Dendritic cell treated with granulocyte-macrophage colony-stimulating factor and Interleukin-4, amounts not matched to agents 40 ng/mL and 50 ng/mL, for 4 days (primary cell): Measurements from ENCODE around the gene RP2.
A peak's percentile ranks its signal among the peaks of the same experiment; 100 is the strongest.

Experiments used
- H3K27ac Mint-ChIP-seq: one replicate; pipeline ENCODE4 v1.8.0; 2022; ENCODE audit warnings: mild to moderate bottlenecking, mixed read lengths
- H3K27me3 Mint-ChIP-seq: one replicate; pipeline ENCODE4 v1.8.0; 2022; ENCODE audit warnings: mild to moderate bottlenecking, mixed read lengths
- H3K36me3 Mint-ChIP-seq: one replicate; pipeline ENCODE4 v1.8.0; 2022; ENCODE audit warnings: low read depth, mixed read lengths
- H3K4me1 Mint-ChIP-seq: one replicate; pipeline ENCODE4 v1.8.0; 2022; ENCODE audit warnings: low read depth, mixed read lengths
- H3K4me3 Mint-ChIP-seq: one replicate; pipeline ENCODE4 v1.8.0; 2022; ENCODE audit warnings: mild to moderate bottlenecking, moderate library complexity, mixed read lengths
- H3K9me3 Mint-ChIP-seq: one replicate; pipeline ENCODE4 v1.8.0; 2022; ENCODE audit warnings: mixed read lengths
- intact Hi-C: fragments of 100-400 bp; cut with micrococcal nuclease; formaldehyde crosslinking; loops from one replicate; pipeline ENCODE4 v1.15.0; 2022

Gene RP2

GRCh38 chrX:46823481-46823880 lies 13.4 kb upstream of the RP2 start:
- Mint-ChIP-seq H3K36me3 (no peaks in the 10 kb centered on the region), H3K4me1 (peaks cover 5% of the 10 kb centered on the region), H3K4me3 (no peak overlapping the region), H3K27me3 (no peaks in the 10 kb centered on the region), H3K27ac (no peak overlapping the region), H3K9me3 (peaks cover 9% of the 10 kb centered on the region)
- intact Hi-C loops = no loop called here

- Mint-ChIP-seq H3K27me3 (no peaks in the 10 kb centered on the region), H3K4me1 (peaks cover 17% of the 10 kb centered on the region), H3K27ac (no peak overlapping the region), H3K9me3 (no peaks in the 10 kb centered on the region), H3K36me3 (peaks cover 2% of the 10 kb centered on the region), H3K4me3 (no peak overlapping the region)
- intact Hi-C loops = no loop called here
Observed at GRCh38 chrX:46831765-46832327, 5.0 kb upstream of the RP2 start.

DNA sequence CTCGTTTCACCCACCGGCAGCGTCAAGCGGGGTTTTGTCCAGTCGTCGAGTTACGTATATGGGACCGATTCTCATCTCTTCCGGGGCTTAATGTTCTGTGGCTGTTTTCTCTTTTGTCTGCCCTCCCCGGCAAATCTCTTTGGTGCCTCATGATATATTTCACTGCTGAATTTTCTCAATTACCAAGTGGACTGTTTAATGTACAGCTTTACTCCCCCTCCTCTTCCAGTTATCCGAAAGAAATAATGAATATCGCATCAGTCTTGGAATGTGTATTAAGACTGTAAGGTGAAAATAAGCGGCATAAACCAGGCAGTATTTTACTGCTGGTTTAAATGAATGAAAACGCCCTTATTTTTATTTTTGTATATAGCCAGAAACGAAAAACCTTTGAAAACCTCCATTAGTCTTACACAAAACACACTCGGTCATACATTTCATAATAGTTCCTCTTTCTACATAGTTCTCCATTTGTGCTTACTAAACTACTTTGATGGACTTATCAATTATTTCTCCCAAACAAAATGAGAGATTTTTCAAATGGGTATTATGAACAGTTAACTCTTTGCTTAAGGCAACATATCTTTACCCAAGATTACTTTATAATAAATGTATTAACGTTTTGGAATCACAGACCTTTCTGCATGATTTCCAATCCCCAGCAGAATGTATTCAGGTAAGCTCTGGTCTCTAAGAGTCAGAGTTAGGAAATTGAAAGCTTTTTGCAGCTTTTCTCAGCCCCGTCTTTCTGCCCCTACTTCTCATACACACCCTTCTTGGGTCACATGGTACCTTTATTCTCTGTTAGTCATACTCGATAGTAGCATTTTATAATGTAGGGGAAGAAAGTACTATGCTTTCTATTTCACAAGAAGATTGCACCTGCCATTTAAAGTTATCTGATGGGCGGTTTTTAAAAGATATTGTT lies 979 bp downstream of the RP2 start:
- no peaks in the 10 kb centered on the region for H3K27me3 Mint-ChIP-seq
- H3K4me3 Mint-ChIP-seq = peak overlapping the region; percentile 99
- H3K27ac Mint-ChIP-seq = peak overlapping the region; percentile 98
- intact Hi-C loops = loop anchor here (2.0 kb wide), 1 partner anchor 25 kb away; no protein-coding TSS in a partner anchor
- H3K9me3 Mint-ChIP-seq = no peaks in the 10 kb centered on the region
- peaks cover 13% of the 10 kb centered on the region for H3K36me3 Mint-ChIP-seq
- peaks cover 10% of the 10 kb centered on the region for H3K4me1 Mint-ChIP-seq

- H3K4me3 Mint-ChIP-seq = peak overlapping the region; percentile 99
- peaks cover 13% of the 10 kb centered on the region for H3K36me3 Mint-ChIP-seq
- intact Hi-C loops = loop anchor here (2.0 kb wide), 1 partner anchor 24 kb away; no protein-coding TSS in a partner anchor
- H3K9me3 Mint-ChIP-seq = no peaks in the 10 kb centered on the region
- peaks cover 5% of the 10 kb centered on the region for H3K4me1 Mint-ChIP-seq
- H3K27me3 Mint-ChIP-seq = no peaks in the 10 kb centered on the region
- H3K27ac Mint-ChIP-seq = no peak overlapping the region
Observed at GRCh38 chrX:46838486-46838870, 1.6 kb downstream of the RP2 start.

GRCh38 chrX:46838974-46839480 lies 2.2 kb downstream of the RP2 start:
- Mint-ChIP-seq H3K9me3 (no peaks in the 10 kb centered on the region), H3K4me3 (peak overlapping the region; percentile 34), H3K27me3 (no peaks in the 10 kb centered on the region), H3K27ac (no peak overlapping the region), H3K36me3 (peaks cover 13% of the 10 kb centered on the region), H3K4me1 (peaks cover 5% of the 10 kb centered on the region)
- intact Hi-C loops = loop anchor here (2.0 kb wide), 1 partner anchor 24 kb away; no protein-coding TSS in a partner anchor

DNA sequence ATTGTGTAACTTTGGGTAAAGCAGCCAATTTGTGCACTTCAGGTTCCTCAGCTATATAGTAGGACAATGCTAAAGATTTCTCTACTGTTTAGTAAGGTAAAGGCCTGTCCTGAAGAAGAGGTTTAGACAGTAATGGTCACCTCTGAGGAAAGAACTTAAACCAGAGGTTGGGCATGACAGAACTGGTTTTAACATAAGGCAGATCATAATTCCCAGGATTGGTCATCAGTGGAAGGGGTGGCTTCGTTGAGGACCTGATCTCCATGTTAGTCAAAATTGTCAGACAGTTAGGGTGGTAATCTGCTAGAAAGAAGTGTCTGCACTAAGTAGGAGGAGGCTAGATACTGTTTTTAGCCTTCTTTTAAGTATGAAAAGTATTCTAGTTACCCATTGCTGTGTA lies 4.1 kb downstream of the RP2 start:
- intact Hi-C loops = no loop called here
- peaks cover 4% of the 10 kb centered on the region for H3K4me1 Mint-ChIP-seq
- no peak overlapping the region for H3K4me3 Mint-ChIP-seq
- H3K9me3 Mint-ChIP-seq = no peaks in the 10 kb centered on the region
- no peaks in the 10 kb centered on the region for H3K27me3 Mint-ChIP-seq
- H3K36me3 Mint-ChIP-seq = peaks cover 13% of the 10 kb centered on the region
- no peak overlapping the region for H3K27ac Mint-ChIP-seq

GRCh38 chrX:46841346-46841745 lies 4.5 kb downstream of the RP2 start:
- peaks cover 13% of the 10 kb centered on the region for H3K36me3 Mint-ChIP-seq
- H3K4me3 Mint-ChIP-seq = no peak overlapping the region
- H3K27me3 Mint-ChIP-seq = no peaks in the 10 kb centered on the region
- H3K4me1 Mint-ChIP-seq = peaks cover under 1% of the 10 kb centered on the region
- intact Hi-C loops = no loop called here
- H3K27ac Mint-ChIP-seq = no peak overlapping the region
- H3K9me3 Mint-ChIP-seq = no peaks in the 10 kb centered on the region

DNA sequence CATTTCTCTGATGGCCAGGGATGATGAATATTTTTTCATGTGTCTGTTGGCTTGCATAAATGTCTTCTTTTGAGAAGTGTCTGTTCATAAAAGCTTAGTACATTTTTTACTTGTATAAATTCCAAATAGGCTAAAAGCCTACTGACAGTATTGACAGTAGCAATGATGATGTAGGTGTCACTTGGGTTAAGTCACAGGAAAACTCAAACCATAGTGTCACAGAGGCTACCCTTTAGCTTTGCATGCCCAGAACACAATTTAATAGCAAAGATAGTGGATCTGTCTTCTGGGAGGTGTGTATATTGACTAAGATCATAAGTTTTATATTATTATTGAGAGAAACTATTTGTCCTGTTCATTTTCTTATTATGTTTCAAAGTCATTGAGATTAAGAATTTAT lies 8.1 kb downstream of the RP2 start:
- H3K27me3 Mint-ChIP-seq = no peaks in the 10 kb centered on the region
- intact Hi-C loops = no loop called here
- H3K27ac Mint-ChIP-seq = no peak overlapping the region
- no peaks in the 10 kb centered on the region for H3K36me3 Mint-ChIP-seq
- peaks cover 5% of the 10 kb centered on the region for H3K4me1 Mint-ChIP-seq
- H3K9me3 Mint-ChIP-seq = no peaks in the 10 kb centered on the region
- H3K4me3 Mint-ChIP-seq = no peak overlapping the region

DNA sequence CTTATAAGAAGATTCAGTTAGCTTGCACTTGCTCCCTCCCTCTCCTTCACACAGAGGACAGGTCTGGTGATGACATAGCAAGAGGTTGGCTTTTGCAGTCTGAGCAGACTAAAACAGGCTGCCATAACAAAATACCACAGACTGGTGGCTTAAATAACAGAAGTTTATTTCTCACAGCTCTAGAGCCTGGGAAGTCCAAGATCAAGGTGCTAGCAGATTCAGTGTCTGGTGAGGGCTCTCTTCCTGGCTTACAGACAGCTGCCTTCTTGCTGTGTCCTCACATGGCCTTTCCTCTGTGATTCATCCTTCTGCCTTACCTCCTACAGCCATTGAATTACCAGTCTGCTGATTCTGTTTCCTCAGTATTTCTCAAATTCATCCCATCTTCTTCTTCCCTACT lies 13.1 kb downstream of the RP2 start:
- H3K4me1 Mint-ChIP-seq = peaks cover 14% of the 10 kb centered on the region
- peaks cover 23% of the 10 kb centered on the region for H3K36me3 Mint-ChIP-seq
- no peaks in the 10 kb centered on the region for H3K27me3 Mint-ChIP-seq
- intact Hi-C loops = no loop called here
- H3K4me3 Mint-ChIP-seq = no peak overlapping the region
- H3K27ac Mint-ChIP-seq = no peak overlapping the region
- H3K9me3 Mint-ChIP-seq = no peaks in the 10 kb centered on the region

- intact Hi-C loops = no loop called here
- no peak overlapping the region for H3K27ac Mint-ChIP-seq
- peaks cover 14% of the 10 kb centered on the region for H3K4me1 Mint-ChIP-seq
- no peaks in the 10 kb centered on the region for H3K27me3 Mint-ChIP-seq
- peaks cover 30% of the 10 kb centered on the region for H3K36me3 Mint-ChIP-seq
- H3K4me3 Mint-ChIP-seq = no peak overlapping the region
- H3K9me3 Mint-ChIP-seq = no peaks in the 10 kb centered on the region
Observed at GRCh38 chrX:46850771-46851170, 13.9 kb downstream of the RP2 start.

DNA sequence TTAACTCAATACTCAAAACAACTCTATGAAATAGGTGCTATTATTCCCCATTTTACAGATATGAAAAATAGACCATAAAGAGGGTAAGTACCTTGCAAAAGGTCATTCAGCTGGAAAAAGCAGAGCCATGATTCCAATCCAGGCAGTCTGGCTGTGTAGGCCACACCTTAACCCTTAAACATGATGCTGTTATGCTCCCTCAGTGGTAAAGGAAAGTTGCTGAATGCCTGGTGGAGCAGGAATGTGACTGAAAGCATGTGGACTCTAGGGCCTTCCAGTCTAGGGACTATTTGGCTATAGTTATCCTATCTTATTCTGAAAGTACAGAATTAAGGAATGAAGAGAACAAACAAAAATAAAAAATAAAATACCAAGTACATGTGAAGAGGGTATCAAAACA lies 19.6 kb downstream of the RP2 start:
- Mint-ChIP-seq H3K4me1 (peaks cover 7% of the 10 kb centered on the region), H3K9me3 (no peaks in the 10 kb centered on the region)
- intact Hi-C loops = no loop called here

DNA sequence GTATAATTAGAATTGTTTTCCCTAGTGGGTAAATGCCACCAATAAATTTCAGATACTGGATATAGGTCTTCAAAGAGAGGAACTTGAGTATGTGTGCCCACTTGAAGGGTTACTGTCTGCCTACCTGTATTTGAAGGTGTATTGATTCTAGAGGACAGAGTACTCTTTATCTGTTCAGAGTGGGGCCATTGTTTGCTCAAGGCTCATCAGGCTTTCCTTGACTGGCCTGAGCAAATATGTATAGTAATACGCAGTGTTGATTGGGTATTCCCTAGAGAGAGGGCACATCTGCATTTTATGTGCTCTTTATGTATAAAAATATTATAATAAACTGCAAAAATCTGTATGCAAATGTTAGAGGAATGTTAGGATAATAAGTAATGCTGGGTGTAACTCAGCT lies 23.7 kb downstream of the RP2 start:
- Mint-ChIP-seq H3K4me1 (peaks cover 34% of the 10 kb centered on the region), H3K27ac (no peak overlapping the region), H3K36me3 (peaks cover 45% of the 10 kb centered on the region), H3K4me3 (no peak overlapping the region), H3K9me3 (no peaks in the 10 kb centered on the region), H3K27me3 (no peaks in the 10 kb centered on the region)
- intact Hi-C loops = no loop called here

More for the DNA sequence above, 19.6 kb downstream of the RP2 start:
- peaks cover 38% of the 10 kb centered on the region for H3K36me3 Mint-ChIP-seq
- H3K27me3 Mint-ChIP-seq = no peaks in the 10 kb centered on the region
- H3K4me3 Mint-ChIP-seq = no peak overlapping the region
- no peak overlapping the region for H3K27ac Mint-ChIP-seq

DNA sequence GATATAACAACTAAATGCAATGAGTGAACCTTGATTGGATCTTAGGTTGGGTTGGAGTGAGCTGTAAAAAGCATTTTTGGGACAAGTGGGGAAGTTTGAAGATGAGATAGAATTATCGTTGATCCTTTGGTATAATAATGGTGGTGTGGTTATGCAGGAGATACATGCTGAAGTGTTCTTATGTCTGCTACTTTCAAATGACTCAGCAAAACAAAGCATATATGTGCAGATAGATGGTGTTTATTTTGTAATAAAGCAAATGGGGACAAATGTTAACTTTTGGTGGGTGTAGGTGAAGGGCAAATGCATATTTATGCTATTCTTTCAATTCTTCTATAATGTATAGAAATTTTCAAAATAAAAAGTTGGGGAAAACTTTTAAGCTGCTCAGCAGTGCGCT lies 26.2 kb downstream of the RP2 start:
- Mint-ChIP-seq H3K9me3 (no peaks in the 10 kb centered on the region), H3K36me3 (peaks cover 67% of the 10 kb centered on the region), H3K4me1 (peaks cover 35% of the 10 kb centered on the region), H3K27me3 (no peaks in the 10 kb centered on the region), H3K27ac (peak overlapping the region; percentile 55), H3K4me3 (no peak overlapping the region)
- intact Hi-C loops = loop anchor here (2.0 kb wide), 1 partner anchor 24 kb away; no protein-coding TSS in a partner anchor

- Mint-ChIP-seq H3K27ac (peak overlapping the region; percentile 71), H3K9me3 (no peaks in the 10 kb centered on the region), H3K4me3 (no peak overlapping the region), H3K4me1 (peaks cover 35% of the 10 kb centered on the region), H3K27me3 (no peaks in the 10 kb centered on the region), H3K36me3 (peaks cover 67% of the 10 kb centered on the region)
- intact Hi-C loops = no loop called here
Observed at GRCh38 chrX:46864606-46865005, 27.8 kb downstream of the RP2 start.
